HG03521 (cell line): ENCODE measurements around the gene MYDGF.

Source experiments
- ATAC-seq: cut with Tn5 transposase; IDR thresholded peaks from one replicate; pipeline ENCODE4 v1.9.1; 2021; ENCODE audit warnings: mild to moderate bottlenecking, moderate library complexity; ENCODE audit not compliant: unreplicated experiment

The MYDGF gene

GRCh38 chr19:4676955-4677731 lies 7.0 kb upstream of the MYDGF start:
- ATAC-seq: no peak

GRCh38 chr19:4675346-4675745 lies 5.2 kb upstream of the MYDGF start:
- no peak for ATAC-seq

- ATAC-seq: no peak
Measured at GRCh38 chr19:4673726-4674125, 3.6 kb upstream of the MYDGF start.

- ATAC-seq: no peak
Measured at GRCh38 chr19:4673216-4673615, 3.1 kb upstream of the MYDGF start.

- ATAC-seq: no peak
Measured at GRCh38 chr19:4671185-4671851, 1.2 kb upstream of the MYDGF start.

GRCh38 chr19:4664642-4665041 lies 5.5 kb downstream of the MYDGF start:
- no peak for ATAC-seq

- no peak for ATAC-seq
Measured at GRCh38 chr19:4662812-4663211, 7.3 kb downstream of the MYDGF start.

- no peak for ATAC-seq
Measured at GRCh38 chr19:4662020-4662695, 8.0 kb downstream of the MYDGF start.

- ATAC-seq: no peak
Measured at GRCh38 chr19:4660993-4661392, 9.1 kb downstream of the MYDGF start.

GRCh38 chr19:4660181-4660791 lies 9.9 kb downstream of the MYDGF start:
- ATAC-seq: no peak

GRCh38 chr19:4657835-4658234 lies 12.3 kb downstream of the MYDGF start:
- ATAC-seq: no peak

- ATAC-seq: no peak
Measured at GRCh38 chr19:4657262-4657661, 12.9 kb downstream of the MYDGF start.

GRCh38 chr19:4656102-4656501 lies 14.0 kb downstream of the MYDGF start:
- no peak for ATAC-seq

- ATAC-seq: no peak
Measured at GRCh38 chr19:4654437-4655361, 15.4 kb downstream of the MYDGF start.

- ATAC-seq: no peak
Measured at GRCh38 chr19:4653793-4654436, 16.2 kb downstream of the MYDGF start.

GRCh38 chr19:4652075-4652474 lies 18.1 kb downstream of the MYDGF start:
- no peak for ATAC-seq

GRCh38 chr19:4650159-4650558 lies 20.0 kb downstream of the MYDGF start:
- ATAC-seq: no peak

- no peak for ATAC-seq
Measured at GRCh38 chr19:4649392-4650047, 20.6 kb downstream of the MYDGF start.
